HG03460 (cell line): ENCODE measurements around the gene MAPK8.
A peak's percentile ranks its signal among the peaks of the same experiment; 100 is the strongest.

Experiments used
- ATAC-seq: cut with Tn5 transposase; IDR thresholded peaks from one replicate; pipeline ENCODE4 v1.9.1; 2021; ENCODE audit not compliant: unreplicated experiment

Gene MAPK8

DNA sequence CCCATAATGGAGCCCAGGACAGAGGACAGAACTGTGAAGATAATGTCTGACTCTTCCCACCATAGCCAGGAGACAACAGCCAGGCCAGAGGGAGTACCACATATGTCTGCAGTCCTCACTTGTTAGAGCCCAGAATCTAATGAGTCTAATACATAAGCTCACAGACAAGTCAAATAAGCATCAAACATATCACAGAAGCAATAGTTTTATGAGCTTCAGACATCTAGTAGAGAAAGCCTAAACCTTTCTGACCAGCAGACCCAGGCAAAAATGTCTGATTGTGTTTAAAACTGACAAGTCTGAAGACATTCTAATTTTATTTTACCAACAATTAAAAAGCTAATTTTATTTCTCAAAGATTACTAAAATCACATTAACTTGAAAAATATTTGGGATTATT is 75.5 kb downstream of the MAPK8 start:
- ATAC-seq = no peak

GRCh38 chr10:48382982-48383381 is 76.5 kb downstream of the MAPK8 start:
- ATAC-seq = no peak

- no peak for ATAC-seq
Measured at GRCh38 chr10:48383393-48383792, 76.9 kb downstream of the MAPK8 start.

- no peak for ATAC-seq
Measured at GRCh38 chr10:48384699-48384982, 78.2 kb downstream of the MAPK8 start.

DNA sequence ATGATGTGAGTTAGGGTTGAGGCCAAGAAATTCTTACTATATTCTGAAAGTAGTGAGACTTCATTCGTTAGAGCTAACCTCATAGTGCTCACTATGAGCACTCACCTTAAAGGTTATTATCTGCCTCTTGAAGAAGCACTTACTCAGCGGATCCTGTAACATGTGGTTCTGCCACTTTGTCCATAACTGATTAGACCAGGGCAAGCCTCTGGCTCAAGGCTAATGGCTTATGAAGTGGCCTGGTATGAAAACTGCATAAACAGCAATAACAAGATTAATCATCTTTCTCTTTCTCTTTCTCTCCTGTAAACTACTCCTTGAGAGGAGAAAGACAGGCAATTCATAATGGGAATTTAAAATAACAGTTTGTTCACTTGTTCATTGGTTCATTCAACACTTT is 82.8 kb downstream of the MAPK8 start:
- ATAC-seq = no peak

DNA sequence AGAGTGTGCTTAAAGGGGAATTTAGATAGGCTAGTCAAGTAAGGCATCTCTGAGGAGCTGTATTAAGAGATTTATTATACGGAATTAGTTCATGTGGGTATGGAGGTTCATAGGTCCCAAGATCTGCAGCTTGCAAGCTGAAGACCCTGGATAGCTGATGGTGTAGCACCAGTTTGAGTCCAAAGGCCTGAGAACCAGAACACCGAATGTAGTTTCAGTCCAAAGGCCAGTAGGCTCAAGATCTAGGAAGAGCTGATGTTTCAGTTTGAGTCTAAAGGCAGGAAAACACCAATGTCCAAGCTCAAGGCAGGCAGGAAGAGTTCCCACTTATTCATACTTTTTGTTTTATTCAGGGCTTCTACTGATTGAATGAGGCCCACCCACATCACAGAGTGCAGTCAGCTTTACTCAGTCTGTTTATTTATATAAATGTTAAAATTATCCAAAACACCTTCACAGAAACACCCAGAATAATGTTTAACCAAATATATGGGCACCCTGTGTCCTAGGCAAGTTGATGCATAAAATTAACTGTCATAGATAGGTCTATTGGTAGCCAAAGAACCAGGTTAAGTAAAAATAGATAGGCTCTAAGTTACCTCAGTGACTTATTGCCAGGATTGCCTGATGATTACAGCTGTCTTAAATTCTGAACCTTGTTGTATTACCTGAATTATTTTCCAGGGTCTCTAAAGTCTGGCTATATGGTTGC is 83.5 kb downstream of the MAPK8 start:
- no peak for ATAC-seq

DNA sequence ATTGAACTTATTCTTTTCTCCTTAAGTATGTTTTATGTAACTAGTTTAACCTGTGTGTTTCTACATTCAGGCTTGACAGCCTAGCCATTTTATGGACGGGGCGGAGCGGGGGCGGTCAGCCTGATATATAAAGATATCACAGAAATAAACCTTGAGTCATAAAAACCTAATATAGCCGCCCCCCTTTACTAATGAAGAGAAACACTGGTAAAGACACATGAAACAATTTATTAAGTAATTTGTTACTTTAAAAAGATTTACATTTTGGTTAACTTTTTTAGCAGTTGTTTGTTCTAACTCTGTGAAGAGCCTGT is 84.0 kb downstream of the MAPK8 start:
- no peak for ATAC-seq

GRCh38 chr10:48390933-48391845 is 84.7 kb downstream of the MAPK8 start:
- ATAC-seq = peak; percentile 71

DNA sequence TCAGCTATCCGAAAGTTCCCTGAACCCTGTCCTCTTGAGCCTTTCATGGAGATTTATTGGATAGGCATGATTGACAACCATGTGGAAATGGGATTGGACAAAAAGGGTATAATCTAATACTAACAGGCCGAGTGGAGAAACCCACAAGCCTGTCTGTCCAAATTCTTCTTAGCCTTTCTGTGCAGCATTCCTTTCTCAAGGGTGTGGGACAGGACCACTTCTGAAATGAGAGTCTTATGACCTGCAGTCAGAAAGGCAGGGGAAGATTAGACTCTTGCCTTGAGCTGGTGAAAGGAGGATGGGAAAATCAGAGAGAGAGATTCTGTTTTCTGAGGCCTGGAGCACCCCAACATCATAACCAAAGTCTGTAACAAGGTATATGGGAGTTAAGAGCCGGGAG is 85.5 kb downstream of the MAPK8 start:
- no peak for ATAC-seq

DNA sequence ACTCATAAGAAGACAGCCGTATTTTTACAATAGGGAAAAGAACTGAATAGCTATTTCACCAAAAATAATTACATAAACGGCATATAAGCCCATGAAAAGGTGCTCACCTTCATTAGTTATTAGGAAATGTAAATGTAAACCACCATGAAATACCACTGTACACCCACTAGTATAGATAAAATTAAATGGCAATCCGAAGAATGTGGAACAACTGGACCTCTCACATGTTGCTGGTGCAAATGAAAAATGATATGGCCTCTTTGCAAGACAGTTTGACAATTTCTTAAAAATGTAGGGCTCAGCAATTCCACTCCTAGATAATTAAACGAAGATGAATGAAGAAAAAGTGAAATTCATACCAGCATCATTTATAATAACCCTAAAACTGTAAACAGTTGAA is 91.8 kb downstream of the MAPK8 start:
- ATAC-seq = no peak

DNA sequence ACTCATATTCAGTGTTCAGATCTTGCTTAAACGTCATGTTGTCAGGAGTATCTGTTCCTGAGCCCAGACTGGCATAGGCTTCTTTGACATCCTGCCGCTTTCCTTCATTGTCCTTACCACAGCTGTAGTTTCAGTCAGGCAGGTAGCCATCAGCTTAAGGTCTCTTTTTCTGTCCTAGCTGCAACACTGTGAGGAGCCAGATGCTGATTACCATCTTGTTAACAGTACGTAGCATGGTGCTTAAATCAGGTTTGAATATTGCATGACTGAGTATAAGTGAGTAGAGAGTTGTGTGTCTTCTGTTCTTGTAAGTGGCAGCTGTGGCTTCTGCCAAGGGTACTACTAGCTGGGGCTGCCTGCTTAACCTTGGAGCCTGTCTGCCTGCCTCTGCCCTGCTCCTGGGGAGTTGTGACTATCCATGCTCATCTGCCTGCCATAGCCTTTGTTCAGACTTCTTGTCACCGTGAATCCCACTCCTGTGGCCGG is 92.6 kb downstream of the MAPK8 start:
- ATAC-seq = no peak

GRCh38 chr10:48399551-48399950 is 93.1 kb downstream of the MAPK8 start:
- no peak for ATAC-seq

- no peak for ATAC-seq
Measured at GRCh38 chr10:48400129-48400849, 93.8 kb downstream of the MAPK8 start.

DNA sequence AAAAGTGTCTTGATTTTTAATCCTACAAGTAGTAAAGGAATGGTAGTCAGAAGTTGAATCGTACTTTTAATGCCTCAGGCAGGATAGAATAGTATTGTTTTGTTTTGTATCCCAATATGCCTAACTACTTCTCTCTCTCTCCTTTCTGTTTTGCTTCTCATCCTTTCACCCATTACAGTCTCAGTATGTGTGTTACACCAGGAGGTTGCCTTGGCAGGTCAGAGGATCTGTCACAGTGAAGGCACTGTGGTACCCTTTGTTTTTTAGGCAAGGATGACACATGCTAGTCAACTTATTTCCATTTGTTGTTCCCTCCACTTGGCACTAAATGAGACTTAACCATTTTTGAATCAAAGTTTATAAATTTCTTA is 94.4 kb downstream of the MAPK8 start:
- no peak for ATAC-seq

- no peak for ATAC-seq
Measured at GRCh38 chr10:48404646-48405045, 98.2 kb downstream of the MAPK8 start.

GRCh38 chr10:48406204-48406603 is 99.7 kb downstream of the MAPK8 start:
- ATAC-seq = no peak

GRCh38 chr10:48406658-48407057 is 100.2 kb downstream of the MAPK8 start:
- ATAC-seq = no peak

GRCh38 chr10:48410503-48410902 is 104.0 kb downstream of the MAPK8 start:
- no peak for ATAC-seq

DNA sequence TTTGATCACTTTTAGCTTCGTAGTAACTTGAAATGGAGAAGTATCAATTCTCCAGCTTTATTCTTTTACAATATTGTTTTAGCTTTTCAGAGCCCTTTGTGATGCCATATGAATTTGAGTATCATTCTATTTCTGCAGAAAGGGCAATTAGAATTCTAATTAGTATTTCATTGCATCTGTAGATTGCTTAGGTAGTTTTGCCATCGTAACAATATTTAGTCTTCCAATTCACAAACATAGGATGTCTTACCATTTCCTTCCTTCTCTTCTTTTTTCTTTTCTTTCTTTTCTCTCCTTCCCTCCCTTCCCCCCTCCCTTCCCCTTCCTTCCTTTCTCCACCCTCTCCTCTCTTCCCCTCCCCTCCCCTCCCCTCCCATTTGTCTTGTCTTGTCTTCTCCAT is 105.0 kb downstream of the MAPK8 start:
- ATAC-seq = no peak

DNA sequence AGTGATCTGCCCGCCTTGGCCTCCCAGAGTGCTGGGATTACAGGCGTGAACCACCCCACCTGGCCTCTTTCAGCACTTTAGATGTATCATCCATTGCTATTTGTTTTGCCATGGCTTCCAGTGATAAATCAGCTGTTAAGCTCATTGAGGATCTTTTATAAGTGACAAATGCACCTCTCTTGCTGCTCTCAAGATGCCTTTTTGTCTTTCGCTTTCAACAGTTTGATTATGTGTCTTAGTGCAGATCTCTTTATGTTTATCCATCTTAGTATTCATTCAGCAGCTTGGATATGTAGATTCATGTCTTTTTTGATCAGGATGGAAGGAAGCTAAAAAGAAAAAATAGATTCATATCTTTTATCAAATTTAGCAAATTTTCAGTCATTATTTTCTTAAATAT is 105.6 kb downstream of the MAPK8 start:
- no peak for ATAC-seq

GRCh38 chr10:48412933-48413332 is 106.5 kb downstream of the MAPK8 start:
- no peak for ATAC-seq

GRCh38 chr10:48414160-48414559 is 107.7 kb downstream of the MAPK8 start:
- ATAC-seq = no peak
